Smooth muscle cell of the brain vasculature (primary cell): Measurements from ENCODE around the gene FAAP100.
A peak's percentile ranks its signal among the peaks of the same experiment; 100 is the strongest.

Experiments
- DNase-seq: peaks from one replicate; pipeline ENCODE4 v3.0.0-alpha.2; 2012; ENCODE audit warnings: low read depth, low spot score

Gene FAAP100

DNA sequence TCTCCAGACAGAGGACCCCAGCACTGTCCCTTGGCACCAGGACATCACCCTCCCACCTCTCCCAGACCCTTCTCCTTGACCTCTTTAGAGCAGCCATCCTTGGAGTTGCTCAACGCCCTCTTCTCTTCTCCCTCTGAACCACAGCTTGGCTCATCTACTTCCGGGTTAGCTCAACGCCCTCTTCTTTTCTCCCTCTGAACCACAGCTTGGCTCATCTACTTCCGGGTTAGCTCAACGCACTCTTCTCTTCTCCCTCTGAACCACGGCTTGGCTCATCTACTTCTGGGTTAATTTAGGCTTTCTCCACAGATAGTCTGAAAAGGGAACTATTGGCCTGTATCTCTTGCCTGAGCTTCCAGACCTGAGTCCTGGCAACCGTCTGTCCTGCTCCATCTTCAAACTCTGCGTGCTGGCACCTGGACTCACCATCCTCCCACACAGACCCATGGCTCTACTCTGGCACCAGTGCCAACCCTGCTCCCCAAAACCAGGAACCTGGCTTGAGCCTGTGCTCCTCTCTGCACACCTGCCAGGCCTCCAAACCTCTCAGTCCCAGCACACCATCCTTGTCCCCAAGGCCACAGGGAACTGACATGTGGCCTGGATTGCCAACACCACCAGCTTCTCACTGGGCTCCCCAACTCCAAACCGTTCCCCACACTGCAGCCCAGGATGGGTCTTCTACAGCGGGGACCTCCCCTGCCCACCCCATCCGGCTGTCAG, 25.3 kb upstream of the FAAP100 start:
- no peak for DNase-seq

DNA sequence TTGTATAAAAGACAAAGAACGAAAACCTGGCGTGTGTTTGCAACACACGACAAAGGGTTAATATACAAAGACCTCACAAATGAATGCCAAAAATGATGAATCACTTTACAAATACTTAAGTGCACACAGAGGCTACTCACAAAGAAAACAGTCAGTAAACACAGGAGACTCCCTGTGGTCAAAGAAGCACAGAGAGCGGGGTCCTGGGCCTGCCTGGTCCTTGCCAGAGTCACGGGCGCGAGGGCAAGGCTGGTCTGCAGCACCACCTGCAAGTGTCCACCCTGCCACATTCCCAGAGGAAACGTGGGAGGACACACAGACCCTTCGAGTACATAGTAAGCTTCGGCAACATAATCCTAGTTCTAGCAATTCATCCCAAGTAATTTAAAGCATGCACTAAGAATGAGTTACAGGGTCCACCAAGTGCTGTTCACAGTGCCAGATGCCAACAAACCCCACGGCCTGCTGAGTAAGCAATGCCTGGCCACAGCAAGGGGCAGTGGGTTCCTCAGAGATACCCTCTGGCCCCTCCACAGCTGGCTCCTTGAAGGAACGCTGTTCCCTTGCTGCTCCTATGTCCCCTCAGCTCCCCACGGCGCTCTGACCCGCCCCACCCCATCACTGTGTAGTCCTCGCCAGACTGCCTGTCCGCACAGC, 24.6 kb upstream of the FAAP100 start:
- DNase-seq: no peak

DNA sequence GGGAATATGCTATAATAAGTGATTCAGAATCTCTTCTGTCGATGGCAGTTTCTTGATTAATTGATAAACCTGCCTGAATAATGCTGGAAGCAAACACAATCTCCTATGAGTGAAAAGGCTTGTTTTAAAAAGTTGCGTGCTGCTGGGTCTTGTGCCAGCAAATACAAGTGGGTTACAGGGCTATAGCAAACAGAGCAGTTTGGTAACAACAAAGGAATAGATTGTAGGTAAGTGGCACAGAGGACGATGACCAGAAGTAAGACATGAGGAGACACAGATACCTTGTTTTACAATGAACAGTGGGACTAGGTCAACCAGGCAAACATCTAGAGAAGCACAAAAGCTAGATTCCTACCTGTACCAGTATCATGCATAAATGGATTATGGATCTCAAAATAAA, 23.7 kb upstream of the FAAP100 start:
- no peak for DNase-seq

DNA sequence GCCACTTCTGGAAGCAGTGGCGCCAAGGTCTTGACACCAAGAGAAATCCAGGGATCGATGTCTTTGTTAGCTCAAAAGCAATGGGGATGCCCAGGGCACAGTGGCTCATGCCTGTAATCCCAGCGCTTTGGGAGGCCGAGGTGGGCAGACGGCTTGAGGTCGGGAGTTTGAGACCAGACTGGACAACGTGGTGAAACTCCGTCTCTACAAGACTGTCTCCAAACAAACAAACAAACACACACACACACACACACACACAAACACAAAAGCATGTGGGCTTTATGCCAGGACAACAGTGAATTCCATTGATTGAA, 22.4 kb upstream of the FAAP100 start:
- DNase-seq: no peak

DNA sequence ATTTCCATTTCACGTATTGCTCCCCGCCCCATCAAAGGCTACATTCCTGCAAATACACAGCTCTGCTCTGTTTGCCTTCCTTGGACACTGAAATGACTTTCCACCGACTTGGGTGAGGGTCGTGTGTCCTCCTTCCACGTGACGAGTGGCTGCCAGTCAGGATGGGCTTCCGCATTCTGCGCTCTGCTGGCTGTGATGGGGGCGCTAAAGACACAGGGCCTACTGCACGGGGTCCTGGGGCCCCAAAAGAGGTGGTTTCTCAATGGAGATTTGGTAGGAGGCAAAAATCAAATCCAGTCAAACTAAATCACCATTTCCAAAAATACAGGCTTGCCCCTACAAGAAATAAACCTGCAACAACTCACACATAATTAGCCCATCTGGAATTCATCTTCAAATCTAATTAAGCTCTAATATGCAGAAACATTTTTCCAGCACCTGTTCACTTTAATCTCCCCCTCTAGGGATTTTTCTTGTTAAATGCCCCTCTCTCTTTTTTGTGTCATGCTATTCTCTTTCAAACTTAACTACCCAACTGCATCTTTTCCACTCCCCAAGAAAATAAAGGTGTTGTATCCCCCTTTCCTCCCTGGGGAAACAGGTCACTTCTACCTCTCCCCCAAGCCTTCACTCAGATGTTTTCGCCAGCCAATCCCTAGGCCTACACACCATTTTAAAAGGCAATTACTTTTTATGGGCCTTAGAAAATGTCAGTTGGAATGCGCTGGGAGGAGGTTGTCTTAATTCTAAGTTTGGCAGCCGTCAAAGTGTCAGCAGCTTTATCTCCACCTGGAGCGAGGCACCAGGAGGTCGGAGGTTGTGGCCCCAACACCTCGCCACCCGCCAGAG, 21.9 kb upstream of the FAAP100 start:
- no peak for DNase-seq

DNA sequence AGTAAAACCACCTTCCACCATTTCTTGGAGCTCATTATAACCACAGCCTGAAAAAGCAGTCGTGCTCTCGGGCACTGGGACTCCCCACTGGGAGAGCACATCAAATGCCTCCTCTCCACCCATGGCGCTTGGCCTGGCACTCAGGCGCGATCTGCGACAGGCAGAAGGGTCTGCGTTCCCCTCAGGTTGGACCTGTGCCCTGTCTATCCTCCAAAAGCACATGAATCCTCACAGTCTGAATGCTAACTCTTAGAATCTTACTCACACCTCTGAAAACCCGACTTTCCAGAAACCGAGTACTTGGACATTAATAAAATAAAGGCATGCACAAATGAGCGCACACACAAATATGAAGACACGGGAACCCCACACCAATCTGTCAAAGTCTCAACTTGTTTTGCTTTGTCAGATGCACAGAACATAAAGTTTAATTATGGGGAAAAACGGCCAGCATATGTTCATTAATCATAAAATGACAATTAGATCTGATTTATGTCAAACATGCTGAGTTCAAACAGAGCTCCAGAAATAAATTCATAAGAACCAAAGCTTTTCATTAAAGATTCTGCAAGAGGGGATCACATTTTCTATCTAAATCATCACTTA, 20.5 kb upstream of the FAAP100 start:
- DNase-seq: no peak

DNA sequence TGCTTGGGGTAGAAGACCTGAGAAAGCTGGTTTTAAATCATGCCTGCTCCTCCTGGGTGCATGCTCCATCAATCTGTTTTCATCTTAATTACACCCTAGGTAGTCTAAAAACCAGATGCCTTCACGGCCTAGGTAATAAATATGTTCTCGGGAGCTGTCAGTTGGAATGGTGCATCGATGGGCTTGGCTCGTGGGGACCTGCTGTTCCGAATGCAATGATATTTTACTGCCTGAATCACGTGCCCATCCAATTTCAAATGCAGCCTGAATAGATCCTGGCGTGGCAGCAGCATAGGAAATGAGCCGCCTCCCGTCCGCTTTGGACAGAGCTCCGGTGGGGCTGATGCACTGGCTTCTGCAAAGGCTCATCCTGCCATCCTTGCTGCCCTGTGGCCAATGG, 18.8 kb upstream of the FAAP100 start:
- DNase-seq: no peak

DNA sequence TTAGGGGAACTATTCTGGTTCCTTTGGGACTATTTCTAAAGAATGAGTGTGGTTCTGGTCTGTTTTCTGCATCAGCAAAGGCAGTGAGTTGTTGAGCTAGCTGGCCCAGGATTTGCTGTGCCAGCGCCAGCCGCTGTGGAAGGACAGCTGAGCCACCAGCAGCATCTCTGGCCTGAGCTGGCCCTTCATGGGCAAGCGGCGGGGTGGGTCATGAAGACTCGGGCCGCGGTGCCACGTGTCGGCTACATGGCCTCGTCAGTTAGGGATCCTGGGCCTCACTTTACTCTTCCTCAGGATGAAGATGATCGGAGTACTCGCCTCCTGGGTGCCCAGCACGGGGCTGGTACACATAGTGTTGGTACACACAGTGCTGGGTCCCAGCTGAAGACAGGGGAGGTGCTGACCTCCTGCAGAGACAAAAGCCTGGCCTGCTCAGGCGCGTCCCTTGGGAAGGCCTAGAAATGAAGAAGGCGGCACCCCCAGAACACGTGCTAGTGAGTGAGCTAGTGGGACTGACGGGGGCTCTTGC, 17.9 kb upstream of the FAAP100 start:
- DNase-seq: no peak

DNA sequence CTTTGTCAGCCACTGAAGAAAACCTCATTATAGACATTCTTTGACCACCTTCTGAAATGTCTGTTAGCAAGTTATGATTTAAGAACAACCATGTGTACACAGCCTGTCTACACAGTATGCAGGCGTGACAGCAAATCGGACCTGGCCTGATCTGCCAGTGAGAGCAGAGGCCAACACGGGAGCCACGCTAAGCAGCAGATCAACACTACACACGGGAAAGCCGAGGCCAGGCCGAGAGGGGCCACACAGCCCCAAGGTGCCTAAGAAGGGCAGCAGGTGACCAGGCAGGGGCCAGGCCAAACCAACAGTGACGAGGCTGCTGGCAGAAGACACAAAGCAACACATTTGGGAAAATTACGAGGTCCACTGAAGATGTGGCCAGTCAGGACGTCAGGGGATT, 16.3 kb upstream of the FAAP100 start:
- no peak for DNase-seq

DNA sequence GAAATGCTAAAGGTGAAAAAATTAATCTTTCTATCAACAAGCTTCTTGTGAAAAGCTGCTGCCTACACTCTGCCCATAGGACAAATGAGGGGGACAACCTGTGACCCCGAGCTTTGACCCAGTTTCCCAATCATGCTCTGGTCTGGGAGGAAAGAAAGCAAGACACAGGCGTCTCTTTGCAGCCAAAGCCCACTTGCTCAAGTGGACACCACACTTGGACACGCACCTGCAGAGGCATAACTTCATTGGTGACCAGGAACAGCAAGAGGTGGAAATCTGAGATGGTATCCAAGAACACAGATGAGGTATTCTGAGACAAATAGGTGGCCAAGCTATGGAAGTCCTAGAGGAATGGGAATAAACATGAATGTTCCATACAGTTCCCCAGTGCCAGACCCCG, 15.0 kb upstream of the FAAP100 start:
- DNase-seq: no peak

DNA sequence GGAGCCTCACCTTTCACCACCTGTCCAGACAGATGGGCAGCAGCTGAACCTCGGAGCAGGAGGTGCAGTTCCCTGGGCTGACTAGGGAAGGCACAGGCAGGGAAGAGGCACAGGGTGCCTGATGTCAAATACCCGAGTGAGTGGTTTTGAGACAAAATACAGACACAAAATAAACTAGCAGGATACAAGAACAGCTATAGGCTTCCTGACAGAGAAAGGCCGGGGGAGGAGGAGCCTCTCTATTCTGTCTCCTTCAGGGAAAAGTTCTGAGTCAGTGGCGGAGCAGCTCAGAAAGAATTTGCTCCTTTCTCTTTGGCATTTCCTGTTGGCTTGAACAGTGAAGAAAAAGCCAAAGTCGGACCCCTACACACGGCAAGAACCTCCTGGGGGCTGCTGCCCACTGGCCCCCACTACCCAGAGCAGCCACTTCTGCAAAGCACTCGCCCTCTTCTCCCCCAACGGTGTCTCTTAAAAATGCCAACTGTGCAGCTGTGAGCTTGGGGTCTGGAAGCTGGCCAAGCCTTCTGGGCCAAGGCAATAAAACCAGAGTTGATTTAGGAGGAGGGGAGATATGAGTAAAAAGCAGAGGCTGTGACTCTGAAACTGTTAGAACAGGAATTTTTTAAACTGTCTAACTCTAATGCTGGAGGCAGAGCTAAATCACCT, 14.4 kb upstream of the FAAP100 start:
- DNase-seq: peak; percentile 96

DNA sequence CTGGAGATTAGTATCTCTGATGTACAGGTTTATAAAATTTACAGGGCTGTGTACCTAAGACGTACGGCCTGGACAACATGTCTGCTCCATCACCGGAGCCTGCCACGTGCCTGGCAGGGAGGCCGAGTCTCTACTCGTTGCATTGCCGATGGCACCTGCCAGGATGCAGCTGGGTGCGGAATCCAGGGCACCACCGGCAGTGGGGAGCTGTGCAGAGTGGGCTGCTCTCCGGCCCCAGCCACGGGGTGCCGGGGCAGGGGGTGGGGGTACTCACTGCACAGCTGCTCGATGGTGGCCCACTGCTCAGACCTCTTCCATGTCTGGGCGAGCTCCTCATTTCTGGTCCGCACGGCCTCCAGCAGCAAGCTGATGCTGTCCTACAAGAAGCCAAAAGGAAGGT, 13.1 kb upstream of the FAAP100 start:
- DNase-seq: no peak

DNA sequence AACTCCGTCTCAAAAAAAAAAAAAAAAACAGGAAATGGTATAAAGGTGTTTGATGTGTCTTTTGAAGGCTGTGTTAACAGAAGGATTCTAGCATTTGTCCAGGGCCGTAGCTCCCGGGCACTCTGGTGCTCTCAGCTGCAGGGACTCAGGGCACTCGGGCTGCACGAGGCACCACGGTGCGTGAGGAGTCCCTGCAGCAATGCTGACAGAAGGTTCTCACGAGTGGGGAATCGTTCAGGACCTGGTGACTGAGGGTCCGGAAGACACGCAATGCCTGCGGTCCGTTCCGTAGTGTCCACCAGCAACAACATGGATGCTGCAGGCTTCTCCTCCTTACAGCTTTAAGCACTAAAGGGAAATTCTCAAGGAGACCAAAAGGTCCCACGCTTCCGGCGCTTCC, 12.6 kb upstream of the FAAP100 start:
- DNase-seq: no peak

DNA sequence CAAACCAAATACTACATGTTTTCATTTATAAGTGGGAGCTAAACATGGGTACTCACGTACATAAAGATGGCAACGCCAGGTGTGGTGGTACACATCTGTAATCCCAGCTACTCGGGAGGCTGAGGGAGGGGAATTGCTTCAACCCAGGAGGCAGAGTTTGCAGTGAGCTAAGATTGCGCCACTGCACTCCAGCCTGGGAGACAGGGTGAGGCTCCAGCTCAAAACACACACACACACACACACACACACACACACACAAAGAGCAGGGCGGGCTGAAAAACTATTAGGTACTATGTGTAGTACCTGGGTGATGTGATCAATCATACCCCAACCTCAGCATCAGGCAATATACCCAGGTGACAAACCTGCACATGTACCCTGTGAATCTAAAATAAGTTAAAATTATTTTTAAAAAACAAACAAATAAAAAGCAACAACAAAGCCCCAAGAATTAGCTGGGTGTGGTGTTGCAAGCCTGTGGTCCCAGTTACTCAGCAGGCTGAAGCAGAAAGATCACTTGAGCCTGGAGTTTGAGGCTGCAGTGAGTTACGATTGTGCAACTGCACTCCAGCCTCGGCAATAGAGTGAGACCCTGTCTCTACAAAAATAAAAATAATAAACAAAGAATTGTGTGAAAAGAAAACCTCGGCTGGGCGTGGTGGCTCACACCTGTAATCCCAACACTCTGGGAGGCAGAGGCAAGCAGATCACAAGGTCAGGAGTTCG, 11.9 kb upstream of the FAAP100 start:
- no peak for DNase-seq

DNA sequence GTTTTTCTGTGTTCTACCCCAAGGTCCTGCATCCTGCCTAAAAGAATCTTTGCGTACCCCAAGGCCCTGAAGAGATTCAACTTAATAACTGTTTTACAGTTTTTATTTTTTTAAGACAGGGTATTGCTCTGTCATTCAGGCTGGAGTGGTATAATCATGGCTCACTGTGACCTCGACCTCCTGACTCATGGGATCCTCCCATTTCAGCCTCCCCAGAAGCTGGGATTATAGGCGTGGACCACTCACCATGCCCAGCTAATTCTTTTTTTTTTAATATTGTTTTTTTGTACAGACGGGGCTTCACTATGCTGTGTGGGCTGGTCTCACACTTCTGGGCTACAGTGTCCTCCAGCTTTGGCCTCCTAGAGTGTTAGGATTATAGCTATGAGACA, 9.3 kb upstream of the FAAP100 start:
- no peak for DNase-seq

DNA sequence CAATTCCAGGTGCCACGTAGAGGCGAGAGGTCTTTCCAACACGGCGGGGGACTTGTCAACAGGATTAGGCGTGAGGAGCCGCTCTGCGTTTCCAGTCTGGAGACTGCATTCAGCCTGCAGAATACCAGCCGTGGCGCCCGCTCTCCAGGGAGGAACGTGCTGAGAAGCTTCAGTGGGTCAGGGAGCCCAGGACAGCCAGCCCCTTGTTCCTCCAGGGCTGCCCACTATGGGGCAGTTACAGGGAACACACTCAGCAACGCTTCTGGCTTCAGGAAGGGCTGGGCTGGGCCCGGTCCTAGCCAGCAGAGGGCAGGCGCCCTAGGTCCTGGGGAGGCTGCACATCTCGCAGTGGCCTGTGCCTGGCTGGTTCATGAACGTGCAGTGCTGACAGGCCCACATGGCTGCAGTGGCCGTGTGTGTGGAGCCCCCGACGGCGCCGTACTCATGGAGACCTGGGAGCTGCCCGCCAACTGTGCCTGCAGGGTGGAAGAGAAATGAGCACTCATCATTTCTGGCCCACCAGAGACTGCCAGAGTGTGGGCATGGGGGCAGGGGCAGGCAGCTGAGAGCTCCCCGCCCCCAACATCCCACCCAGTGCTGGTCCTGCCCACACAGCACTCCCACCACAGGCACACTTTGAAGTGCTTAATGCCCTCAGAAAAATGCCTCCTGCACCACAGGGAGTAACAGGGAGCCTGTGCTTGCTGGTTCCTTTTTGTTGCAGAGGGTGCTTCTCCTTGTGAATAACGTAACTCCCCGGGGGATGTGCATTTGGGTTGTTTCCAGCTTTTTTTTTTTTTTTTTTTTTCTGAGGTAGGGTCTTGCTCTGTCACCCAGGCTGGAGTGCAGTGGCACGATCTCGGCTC, 7.0 kb upstream of the FAAP100 start:
- DNase-seq: no peak

DNA sequence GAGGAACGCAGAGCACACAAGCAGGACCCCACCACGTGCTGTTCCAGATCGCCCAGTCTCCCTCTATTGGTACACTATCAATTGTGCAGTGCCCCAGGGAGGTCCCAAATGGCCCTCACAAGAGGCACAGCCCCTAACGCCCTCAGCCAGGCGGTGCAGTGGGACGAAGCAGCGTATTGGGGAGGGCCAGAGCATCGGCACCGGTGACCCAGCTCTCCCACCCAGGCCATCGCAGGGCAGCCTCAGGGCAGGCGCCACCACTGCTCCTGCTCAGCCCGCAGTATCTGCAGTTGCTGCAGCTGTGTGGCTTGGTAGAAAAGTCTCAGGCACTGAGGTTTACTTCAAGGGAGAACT, 5.9 kb upstream of the FAAP100 start:
- no peak for DNase-seq

DNA sequence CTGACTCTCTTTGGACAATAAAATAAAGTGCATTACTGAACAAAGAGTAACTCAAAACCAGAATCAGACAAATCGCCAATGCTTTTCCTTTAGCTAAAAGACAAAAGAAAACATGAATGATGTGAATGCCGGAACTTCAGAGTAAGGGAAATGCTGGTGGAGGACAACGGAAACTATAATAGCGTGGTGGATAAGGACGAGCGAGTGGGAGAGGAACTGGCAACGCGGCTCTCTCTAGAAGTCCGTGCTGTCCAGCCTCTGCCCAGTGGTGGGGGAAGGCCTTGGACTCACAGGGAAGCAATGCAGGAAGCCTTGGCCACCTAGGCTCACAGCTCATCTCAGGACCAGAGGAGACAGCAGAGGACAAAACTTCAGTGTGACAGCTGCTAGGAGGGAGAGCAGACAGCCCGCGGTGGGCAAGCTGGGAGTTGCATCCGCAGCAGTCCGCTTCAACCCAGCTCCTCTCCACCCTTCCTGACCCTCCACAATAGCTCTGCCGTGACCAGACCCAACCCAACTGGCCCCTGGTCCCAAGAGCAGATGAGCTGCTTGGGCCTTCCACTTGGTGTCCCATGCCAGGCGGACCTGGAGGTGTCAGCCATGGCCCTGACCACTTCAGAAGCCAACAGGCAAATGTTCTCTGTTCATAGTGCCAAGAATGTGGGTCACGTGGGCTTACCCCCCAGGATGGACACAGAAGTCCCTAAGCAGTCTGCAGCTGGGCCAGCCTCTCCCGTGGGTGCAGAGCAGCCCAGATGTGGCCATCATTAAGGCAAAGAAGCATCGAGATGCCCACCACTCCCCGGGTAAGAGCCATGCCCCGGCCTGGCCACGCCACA, 5.3 kb upstream of the FAAP100 start:
- DNase-seq: no peak

DNA sequence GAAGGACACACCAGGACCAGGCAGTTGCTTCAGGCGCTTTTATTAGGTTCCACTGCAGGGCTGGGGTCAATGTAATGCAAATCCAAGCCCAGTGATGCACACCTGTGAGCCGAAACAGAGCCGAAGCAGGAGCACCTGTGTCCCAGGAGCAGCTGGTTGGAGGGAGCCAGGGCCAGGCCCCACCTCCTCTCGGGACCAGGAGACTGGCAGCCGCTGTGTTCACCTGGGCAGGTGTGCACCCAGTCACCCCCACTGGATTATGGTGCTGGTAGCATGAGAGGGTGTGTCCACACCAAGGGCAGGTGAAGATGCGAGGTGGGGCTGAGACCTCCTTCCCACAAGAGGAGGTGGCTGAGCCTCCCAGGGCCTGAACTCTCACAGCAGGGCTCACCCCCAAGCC, 4.7 kb upstream of the FAAP100 start:
- no peak for DNase-seq
